BE2C (cell line): ENCODE data around the gene PLCB4.

ENCODE experiments used
- DNase-seq: peaks from one replicate; pipeline ENCODE4 v3.0.0-alpha.2; 2020
- H3K27me3 ChIP-seq: fragments of 250-450 bp; sonication (Bioruptor Pico); 2 replicates; pipeline ENCODE4 v1.5.1; 2020; ENCODE audit warnings: mild to moderate bottlenecking
- H3K36me3 ChIP-seq: fragments of 250-450 bp; sonication (Bioruptor Pico); 2 replicates; pipeline ENCODE4 v1.5.1; 2020; ENCODE audit warnings: mild to moderate bottlenecking
- H3K4me1 ChIP-seq: fragments of 250-450 bp; sonication (Bioruptor Pico); 2 replicates; pipeline ENCODE4 v1.5.1; 2020
- H3K4me3 ChIP-seq: 2 replicates; pipeline ENCODE4 v1.5.1; 2011; ENCODE audit warnings: low read depth, low read length
- H3K9me3 ChIP-seq: fragments of 250-450 bp; sonication (Bioruptor Pico); 2 replicates; pipeline ENCODE4 v1.5.1; 2020
- TF ChIP-seq, protein P1 (sequence below): IDR thresholded peaks from 2 replicates; pipeline ENCODE4 v1.5.1; 2012; ENCODE audit warnings: mild to moderate bottlenecking, low read depth, low read length

Gene PLCB4

GRCh38 chr20:9241232-9241692, 172.4 kb downstream of the PLCB4 start:
- no peaks in the 10 kb centered on the region for H3K36me3 ChIP-seq
- no peak for DNase-seq
- no peak overlapping the region for H3K4me3 ChIP-seq
- no peaks in the 10 kb centered on the region; the same call in 1 of the 2 replicates for H3K9me3 ChIP-seq
- TF ChIP-seq, protein P1, sequence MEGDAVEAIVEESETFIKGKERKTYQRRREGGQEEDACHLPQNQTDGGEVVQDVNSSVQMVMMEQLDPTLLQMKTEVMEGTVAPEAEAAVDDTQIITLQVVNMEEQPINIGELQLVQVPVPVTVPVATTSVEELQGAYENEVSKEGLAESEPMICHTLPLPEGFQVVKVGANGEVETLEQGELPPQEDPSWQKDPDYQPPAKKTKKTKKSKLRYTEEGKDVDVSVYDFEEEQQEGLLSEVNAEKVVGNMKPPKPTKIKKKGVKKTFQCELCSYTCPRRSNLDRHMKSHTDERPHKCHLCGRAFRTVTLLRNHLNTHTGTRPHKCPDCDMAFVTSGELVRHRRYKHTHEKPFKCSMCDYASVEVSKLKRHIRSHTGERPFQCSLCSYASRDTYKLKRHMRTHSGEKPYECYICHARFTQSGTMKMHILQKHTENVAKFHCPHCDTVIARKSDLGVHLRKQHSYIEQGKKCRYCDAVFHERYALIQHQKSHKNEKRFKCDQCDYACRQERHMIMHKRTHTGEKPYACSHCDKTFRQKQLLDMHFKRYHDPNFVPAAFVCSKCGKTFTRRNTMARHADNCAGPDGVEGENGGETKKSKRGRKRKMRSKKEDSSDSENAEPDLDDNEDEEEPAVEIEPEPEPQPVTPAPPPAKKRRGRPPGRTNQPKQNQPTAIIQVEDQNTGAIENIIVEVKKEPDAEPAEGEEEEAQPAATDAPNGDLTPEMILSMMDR, result no peak
- no peaks in the 10 kb centered on the region for H3K27me3 ChIP-seq
- peaks cover 48% of the 10 kb centered on the region for H3K4me1 ChIP-seq

DNA sequence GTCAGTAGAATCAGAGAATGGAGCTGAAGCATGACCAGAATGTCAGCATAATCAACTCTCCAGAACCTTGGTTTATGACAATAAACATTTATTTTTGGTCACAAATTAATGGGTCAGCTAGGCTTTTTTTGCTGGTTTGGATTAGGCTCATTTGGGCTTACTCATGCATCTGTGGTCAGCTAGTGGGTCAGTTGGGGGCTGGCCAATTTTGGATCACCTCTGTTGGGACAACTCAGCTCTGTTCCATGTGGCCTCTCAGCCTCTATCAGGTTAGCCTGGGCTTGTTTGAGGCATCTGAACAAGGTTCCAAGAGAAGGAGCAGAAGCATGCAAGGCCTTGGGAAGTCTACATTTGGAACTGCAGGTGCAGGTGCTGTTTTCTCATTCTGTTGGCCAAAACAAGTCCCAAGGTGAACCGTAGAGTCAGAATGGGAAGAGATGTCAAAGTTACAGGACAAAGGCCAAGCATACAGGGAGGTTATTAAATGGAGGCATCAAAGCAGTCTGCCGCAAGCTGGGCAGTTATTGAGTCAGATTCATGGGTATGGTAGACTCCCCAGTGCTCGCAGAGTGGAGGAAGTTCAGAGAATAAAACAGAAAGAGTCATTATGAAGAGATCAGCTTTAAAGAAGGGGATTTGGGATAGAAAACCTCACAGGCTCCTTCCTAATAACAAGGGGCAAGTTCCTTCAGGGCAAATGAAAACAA, 173.0 kb downstream of the PLCB4 start:
- no peak for DNase-seq
- Histone ChIP-seq H3K36me3 (no peaks in the 10 kb centered on the region), H3K4me1 (peaks cover 47% of the 10 kb centered on the region), H3K4me3 (no peak overlapping the region), H3K27me3 (no peaks in the 10 kb centered on the region), H3K9me3 (no peaks in the 10 kb centered on the region; the same call in 1 of the 2 replicates)
- TF ChIP-seq, protein P1, result no peak

DNA sequence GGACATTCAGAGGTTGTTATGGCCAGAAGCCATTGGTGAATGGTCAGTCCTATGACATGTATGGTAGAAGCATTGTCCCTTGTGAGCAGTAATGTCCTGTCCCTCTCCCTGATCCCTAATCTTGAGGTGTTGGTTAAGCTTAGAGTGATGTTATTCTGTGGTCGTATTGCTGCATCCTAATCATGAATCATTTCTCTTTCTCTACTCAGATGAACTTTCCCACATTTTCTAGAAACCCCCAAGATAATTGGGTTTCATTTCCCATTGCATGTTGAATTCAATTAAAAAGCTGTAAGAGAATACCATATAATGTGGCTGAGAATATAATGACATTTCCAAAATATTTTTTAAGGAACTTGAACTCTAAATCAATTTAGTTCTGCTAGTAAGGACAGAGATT, 175.1 kb downstream of the PLCB4 start:
- DNase-seq, result no peak
- TF ChIP-seq, protein P1, result no peak
- Histone ChIP-seq H3K4me3 (no peak overlapping the region), H3K9me3 (no peaks in the 10 kb centered on the region; the same call in 1 of the 2 replicates), H3K36me3 (no peaks in the 10 kb centered on the region), H3K4me1 (peaks cover 29% of the 10 kb centered on the region), H3K27me3 (no peaks in the 10 kb centered on the region)

DNA sequence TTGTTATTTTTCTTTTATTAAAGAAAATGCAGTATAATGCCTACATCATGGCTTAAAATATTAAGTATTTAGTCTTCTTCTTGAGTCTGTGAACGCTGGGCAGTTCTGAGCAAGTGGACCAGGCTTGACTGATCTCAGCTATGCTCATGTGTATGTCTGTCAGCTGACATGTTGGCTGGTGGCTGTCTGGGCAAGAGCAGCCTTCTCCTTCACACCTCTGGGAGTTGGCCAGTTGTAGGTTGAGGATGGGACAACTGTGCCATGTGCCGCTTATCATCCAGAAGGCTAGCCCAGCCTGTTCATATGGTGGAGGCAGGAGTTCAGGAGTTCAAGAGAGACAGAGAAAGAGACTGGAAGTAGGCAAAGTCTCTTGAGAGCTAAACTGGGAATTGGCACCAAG, 175.9 kb downstream of the PLCB4 start:
- H3K4me1 ChIP-seq, result peaks cover 26% of the 10 kb centered on the region
- no peaks in the 10 kb centered on the region; the same call in 1 of the 2 replicates for H3K9me3 ChIP-seq
- H3K27me3 ChIP-seq, result no peaks in the 10 kb centered on the region
- TF ChIP-seq, protein P1, result no peak
- DNase-seq, result no peak
- no peak overlapping the region for H3K4me3 ChIP-seq
- no peaks in the 10 kb centered on the region for H3K36me3 ChIP-seq

DNA sequence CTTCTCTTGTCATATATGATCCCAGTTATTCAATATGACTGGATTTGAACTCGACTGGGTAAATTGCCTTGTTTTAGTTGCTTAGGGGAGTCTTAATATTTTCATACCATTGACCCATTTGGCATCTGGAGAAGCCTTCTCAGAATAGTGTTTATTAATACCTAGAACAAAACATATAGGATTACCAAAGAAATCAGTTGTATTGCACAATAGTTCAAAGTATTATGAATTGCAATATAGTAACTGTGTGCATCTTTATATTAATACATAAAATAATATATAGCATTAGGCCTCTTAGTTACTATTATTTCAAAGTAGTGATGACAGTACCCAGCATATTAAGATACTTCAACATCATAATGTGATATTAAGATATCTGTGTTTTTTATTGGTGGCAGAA, 177.8 kb downstream of the PLCB4 start:
- TF ChIP-seq, protein P1, result no peak
- Histone ChIP-seq H3K36me3 (no peaks in the 10 kb centered on the region), H3K4me1 (peaks cover 12% of the 10 kb centered on the region), H3K27me3 (no peaks in the 10 kb centered on the region), H3K9me3 (no peaks in the 10 kb centered on the region; the same call in 1 of the 2 replicates), H3K4me3 (no peak overlapping the region)
- no peak for DNase-seq

DNA sequence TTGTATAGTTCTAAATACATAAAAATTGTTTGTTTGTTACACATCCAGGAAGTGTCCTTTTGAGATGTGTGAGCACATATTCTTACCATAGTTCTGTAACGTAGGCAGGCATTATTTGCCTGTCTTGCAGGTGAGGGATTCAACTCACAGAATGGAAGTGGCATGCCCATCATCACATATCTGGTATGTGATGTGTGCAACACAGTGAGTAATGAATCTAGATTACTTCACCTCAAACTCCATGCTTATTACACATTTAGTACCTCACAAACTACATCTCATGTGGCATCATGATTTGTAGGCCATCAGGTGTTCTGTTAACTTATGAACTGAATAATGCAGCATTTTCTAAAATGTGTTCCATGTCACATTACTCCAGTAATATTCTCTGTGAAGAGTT, 181.6 kb downstream of the PLCB4 start:
- H3K9me3 ChIP-seq, result no peaks in the 10 kb centered on the region
- no peak for DNase-seq
- TF ChIP-seq, protein P1, result no peak

More for the DNA sequence above, 181.6 kb downstream of the PLCB4 start:
- Histone ChIP-seq H3K36me3 (no peaks in the 10 kb centered on the region; the same call in 1 of the 2 replicates), H3K4me3 (no peak overlapping the region), H3K27me3 (no peaks in the 10 kb centered on the region), H3K4me1 (no peaks in the 10 kb centered on the region)
